Mesenteric fat pad (tissue), 1 donor: ENCODE results near the gene IFITM5. TPM values are rescaled to one million over a fixed set of nuclear protein-coding genes. Genes with fewer than 3 reads are reported as not detected.
"Not testable (repeated sequence)": the region's sequence is repeated elsewhere in the genome, so short reads cannot be mapped to it uniquely, and the experiment has no call there.

Source experiments
- DNase-seq: peaks from one replicate; pipeline ENCODE4 v3.0.0-alpha.2; 2020; ENCODE audit warnings: low spot score
- total RNA-seq: library from RNA; stranded (reverse); fragmentation: NEBNext Ultra II Directional; extraction: Animal tissue kit (Norgen Biotek cat#: 25700); gene quantifications from one replicate; pipeline ENCODE4 v1.2.1, GENCODE V29; 2021
- donor health status: DM: yes; HTN: yes; CAD: no.

The IFITM5 gene
- total RNA-seq, 1 donor from 2014 or later: not detected

GRCh38 chr11:313304-313786, 14.0 kb upstream of the IFITM5 start:
- DNase-seq: no peak

DNA sequence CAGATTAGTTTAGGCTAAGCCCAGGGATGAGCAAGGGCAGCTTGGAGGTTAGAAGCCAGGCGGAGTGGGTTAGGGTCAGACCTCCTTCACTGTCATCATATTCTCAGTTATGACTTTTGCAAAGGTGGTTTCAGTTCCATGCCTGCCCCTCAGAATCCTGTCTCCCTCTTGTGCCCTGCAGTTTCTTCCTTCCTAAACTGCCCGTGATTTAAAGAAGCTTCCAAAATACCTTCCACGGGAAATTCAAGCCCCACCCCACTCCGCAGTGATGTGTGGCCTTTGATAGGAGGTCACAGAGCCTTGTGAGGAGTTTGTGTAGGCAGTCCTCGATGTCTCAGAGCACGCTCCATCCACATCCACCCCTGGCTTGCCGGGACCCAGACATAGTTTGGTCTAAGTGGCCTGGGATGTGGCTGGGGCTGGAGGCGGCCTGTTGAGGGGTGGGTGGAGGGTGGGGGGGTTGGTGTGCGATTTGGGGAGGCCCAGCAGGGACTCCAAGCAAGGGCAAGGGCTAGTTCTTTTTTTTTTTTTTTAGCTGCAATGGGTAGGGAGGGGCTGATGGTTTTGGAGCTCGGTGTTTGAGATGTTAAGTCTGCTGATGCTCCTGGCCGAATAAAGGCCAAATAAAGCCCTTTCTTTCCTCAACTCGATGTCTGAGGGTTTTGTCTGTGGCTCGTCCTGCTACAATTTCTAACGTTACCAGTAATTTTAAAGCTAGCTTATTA, 12.9 kb upstream of the IFITM5 start:
- no peak for DNase-seq

- not testable (repeated sequence) for DNase-seq
These were observed 11.9 kb upstream of the IFITM5 start for GRCh38 chr11:311013-311748.

DNA sequence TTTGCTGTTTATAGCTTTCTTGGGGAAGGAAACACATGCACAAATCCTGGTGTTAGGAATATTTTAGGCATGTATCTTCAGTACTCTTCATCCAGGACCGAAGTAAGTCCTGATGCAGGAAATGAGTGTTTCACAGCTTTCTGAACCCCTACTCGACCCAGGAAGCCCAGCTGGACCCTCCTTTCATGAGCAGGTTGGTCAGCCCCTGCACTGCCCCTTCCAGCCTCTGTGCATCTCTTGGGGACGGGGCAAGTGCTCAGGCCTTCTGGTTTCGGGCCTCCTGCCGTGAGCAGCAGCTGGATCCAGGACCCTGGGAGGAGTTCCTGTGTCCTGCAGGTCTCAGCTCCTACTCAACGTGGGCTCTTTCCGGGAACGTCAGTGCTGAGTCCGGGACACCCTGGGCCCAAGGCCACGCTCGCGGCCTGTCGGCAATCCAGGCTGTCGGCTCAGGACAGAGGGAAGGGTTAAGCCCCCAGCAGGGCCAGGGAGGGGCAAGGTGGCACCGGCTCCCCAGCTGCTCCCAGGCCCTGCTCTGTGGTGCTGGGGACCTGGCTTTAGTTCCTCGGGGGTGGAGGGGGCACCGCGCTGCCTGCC, 10.8 kb upstream of the IFITM5 start:
- DNase-seq: not testable (repeated sequence)

DNA sequence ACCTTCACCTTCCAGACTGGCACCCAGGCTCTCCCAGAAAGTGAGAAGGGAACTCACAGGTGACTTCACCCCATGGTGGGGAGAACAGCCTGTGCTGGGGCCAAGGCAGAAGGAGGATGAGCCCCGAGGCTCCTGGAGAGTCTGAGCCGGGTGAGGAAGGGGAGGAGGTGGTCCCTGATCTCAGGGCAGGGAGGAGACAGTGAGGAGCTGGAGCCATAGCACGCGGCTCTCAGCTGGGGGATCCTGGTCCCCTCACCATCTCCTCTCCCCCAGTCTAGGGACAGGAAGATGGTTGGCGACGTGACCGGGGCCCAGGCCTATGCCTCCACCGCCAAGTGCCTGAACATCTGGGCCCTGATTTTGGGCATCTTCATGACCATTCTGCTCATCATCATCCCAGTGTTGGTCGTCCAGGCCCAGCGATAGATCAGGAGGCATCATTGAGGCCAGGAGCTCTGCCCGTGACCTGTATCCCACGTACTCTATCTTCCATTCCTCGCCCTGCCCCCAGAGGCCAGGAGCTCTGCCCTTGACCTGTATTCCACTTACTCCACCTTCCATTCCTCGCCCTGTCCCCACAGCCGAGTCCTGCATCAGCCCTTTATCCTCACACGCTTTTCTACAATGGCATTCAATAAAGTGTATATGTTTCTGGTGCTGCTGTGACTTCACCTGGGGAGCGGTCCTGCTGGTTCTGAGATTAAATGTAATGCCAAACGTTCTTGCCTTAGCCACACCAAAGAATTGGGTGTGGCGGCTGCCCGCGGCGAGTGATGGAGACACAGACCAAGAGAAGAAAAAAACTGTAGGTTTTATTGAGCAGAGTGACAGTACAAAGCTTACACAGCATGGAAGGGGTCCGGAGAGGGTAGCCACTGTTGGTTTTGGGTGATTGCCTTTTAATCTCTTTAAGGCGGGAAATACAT, 9.7 kb upstream of the IFITM5 start:
- DNase-seq: not testable (repeated sequence)

DNA sequence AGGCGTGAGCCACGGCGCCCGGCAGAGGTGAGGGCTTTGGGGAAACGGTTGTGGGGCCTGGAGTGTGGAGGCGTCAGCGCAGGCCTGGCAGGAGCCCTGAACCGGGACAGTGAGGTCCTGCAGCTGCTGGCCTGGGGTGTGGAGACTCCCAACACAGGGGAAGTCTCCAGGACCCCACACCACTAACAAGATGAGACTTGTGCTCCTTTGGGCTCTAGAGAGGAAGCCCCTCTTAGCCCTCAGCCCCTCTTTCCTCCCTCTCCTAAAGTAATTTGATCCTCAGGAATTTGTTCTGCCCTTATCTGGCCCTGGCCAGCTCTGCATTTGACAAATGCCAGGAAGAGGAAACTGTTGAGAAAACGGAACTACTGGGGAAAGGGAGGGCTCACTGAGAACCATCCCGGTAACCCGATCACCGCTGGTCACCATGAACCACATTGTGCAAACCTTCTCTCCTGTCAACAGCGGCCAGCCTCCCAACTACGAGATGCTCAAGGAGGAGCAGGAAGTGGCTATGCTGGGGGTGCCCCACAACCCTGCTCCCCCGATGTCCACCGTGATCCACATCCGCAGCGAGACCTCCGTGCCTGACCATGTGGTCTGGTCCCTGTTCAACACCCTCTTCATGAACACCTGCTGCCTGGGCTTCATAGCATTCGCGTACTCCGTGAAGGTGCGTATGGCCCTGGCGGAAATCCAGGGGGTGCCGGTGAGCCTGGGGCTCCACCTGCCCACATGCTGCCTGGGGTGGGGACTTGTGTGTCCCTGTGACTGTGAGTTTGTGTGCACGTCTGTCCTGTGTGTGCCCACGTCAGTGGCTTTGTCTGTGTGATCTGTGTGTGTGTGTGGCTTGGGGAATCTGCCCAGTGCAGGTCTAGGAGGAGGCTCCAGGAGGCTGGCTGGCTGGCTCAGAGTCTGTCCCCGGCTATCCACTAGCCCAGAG, 8.7 kb upstream of the IFITM5 start, which contains the start of gene IFITM2:
TSS of gene IFITM2 (plus strand) at position 51 of the 943 bp plus-strand sequence. CDS start at position 428, 377 bp downstream.
- DNase-seq: not testable (repeated sequence)

- DNase-seq: no peak
These were observed 7.5 kb upstream of the IFITM5 start for GRCh38 chr11:306645-307371.

DNA sequence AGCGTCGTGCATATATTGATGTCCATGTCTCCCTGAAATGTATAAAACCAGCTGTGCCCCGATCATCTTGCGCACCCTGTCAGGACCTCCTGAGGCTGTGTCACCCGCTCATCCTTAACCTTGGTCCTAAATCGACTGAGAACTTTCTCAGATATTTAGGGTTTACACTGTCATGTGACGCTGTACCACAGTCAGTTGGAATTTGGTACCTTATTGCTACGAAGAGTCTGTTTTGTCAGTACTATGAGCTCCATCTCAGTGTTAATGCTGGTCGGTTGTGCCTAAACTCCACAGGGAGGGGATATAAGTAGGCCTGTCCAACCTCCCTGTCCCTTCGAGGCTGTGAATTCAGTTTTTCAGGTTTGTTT, 6.5 kb upstream of the IFITM5 start:
- no peak for DNase-seq

DNA sequence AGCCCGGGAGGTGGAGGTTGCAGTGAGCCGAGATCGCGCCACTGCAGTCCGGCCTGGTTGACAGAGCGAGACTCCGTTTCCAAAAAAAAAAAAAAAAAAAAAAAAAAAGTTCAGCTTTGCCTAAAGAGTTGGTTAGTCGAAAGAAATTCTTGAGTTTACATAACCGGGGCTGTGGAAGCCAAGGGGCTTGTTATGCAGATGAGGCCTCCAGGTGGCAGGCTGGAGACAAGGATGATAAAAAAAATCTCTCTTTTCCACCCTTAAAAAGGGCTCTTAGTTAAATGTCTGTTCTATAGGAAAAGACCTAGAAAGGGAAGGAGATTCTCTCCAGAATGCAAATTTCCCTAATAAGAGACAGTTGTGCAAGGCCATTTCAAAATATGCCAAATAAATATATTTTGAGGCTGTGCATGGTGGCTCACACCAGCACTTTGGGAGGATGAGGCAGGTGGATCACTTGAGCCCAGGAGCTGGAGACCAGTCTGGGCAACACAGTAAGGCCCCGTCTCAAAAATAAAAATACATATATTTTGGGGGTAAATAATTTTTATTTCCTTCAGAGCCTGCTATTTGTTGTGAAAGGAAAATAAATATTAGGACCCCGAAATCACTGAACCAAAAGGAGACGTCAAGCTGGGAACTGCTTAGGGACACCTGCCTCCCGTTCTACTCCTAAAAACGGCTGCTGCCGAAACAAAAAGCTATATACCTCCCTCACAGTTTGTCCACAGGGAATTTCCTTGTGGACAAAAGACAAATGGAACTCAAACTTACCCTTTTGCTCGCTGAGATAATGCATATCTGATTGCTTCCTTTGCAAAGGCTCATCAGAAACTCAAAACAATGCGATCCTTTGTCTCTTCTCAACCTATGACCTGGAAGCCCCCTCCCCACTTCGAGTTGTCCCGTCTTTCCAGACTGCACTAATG, 5.9 kb upstream of the IFITM5 start:
- no peak for DNase-seq

DNA sequence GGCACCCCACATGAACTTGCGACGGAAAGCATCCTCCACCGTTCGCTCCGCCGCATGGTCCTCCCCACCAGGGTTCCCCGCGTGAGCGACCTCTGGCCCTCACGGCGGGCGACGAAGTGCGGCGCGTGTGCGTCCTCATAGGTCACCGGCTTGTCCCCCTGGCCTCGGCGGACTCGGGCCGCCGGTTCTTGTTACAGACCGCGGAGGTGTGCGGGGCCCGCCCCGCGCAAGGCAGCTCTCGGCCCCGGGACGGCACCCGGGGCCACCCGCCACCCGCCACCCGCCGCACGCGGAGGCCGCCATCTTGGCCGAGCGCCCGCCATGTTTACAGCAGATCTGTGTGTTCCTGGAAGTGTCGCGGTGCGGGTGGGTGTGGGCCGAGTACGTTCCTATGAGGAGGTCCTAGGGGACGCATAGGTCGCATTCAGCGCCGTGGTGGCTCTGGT, 4.8 kb upstream of the IFITM5 start:
- no peak for DNase-seq

DNA sequence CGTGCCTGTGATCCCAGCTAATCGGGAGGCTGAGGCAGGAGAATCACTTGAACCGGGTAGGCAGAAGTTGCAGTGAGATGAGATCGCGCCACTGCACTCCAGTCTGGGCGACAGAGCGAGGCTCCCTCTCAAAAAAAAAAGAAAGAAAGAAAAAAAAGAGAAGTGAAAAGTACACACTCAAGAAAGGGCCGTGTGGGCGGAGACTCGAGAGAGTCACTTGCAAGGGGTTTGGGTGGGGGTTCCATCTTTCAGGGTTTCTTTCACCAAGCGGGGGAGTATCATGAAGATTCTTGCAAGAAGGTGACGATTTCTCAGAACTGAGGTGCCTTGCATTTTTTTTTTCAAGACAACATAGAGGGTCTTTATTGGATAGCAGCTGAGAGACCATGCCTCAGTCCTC, 4.0 kb upstream of the IFITM5 start:
- no peak for DNase-seq

DNA sequence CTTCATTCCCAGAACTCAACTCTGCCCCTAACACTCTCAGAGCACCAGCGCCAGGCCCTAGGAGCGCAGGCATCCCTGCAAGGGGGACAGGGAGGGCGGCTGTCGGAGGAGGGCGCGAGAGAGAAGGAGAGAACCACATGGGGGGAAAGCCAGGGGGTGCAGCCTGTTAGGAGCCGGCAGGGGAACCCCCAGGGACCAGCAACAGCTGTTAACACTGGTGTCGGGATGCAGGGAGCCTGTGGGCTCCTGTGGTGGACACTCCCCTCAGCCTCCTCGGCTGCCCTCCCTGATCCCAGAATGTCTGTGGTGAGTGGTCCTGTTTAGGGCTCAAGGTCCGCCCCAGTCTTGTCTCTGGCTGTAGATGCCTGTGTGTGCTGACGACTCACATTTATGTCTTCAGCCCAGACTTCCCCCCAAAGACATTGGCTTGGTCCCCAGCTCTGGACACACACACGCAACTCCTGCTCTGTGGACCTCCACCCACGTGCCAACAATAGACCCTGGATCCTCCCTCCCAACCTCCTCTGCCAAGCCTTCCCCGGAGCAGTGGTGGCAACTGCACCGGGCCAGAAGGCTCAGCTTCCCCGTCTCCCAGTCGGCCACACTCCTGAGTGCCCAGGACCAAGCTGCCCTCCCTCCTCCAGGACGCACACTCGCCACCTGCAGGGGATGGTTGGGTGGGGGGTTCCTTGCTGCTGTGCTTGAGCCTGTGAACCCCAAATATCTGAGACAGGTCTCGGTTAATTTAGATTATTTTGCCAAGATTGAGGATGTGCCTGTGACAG, 817 bp upstream of the IFITM5 start:
- DNase-seq: no peak

- peak; percentile 84 for DNase-seq
These were observed 790 bp downstream of the IFITM5 start for GRCh38 chr11:298406-299065.

DNA sequence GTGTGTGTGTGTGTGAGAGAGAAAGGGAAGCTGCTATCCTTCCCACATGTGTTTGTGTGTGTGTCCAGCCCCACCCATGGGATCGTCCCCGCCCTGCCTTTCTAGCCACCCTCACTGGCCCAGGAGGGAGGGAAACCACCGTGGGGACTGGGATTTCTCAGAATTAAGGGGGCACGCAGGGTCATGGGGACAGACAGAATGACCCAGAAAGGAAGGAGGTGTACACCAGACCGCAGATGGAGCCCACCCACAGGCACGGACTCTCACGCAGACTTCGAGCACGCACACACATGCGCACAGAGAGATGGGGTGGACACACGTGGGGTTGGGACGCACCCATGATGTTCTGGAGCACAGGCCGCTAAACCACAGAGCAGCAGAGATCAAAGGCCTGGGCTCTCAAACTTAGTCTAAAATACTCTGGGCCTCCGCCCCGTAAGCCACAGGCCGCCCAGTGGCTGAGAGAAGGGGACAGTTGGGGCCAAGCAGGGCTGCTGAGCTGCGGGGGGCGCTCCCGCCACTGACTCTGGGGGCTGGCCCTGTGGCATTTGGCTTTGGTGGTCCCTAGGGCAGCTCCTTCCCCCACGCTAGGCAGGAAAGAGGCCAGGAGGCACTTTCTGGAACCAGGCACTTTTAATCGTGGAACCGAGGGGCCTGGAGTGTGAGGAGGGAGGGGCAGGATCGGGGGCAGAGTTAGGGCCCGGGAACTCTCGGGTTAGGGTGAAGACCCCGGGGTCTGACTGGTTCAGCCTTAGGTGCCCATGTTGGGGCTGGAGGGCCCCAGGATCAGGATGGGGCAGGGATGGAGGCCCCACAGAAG, 1.5 kb downstream of the IFITM5 start:
- DNase-seq: peak; percentile 74

DNA sequence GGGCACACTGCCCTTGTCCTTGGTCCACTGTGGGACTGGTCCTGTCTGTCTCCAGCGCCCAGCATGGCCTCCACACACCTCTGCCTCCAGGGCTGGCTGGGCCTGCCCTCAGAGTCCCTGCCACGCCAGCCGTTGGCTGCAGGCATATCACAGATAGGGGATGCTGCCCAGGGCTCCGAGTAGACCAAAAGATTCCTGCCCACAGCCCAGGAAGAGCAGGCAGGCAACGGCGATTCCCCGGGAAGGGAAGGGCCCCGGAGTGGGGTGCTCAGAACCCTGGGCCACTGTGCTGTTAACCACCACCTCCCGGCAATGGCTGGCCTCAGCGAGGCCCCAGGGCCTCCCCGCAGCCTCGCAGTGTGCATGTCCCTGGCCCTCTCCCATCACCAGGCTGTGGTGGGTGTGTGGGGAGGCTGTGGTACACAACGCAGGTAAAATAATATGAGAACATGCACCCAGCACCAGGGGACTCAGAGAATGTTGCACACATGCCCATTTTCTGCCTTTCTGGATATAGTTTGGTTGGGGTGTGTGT, 2.2 kb downstream of the IFITM5 start:
- peak; percentile 86 for DNase-seq
